Non-pigmented ciliary epithelial cell (primary cell): ENCODE data around the gene CLIP2.
"Not testable (repeated sequence)": the region's sequence is repeated elsewhere in the genome, so short reads cannot be mapped to it uniquely, and the experiment has no call there.

Experiments used
- DNase-seq: peaks from one replicate; pipeline ENCODE4 v3.0.0-alpha.2; 2010; ENCODE audit warnings: low read depth

CLIP2 gene

DNA sequence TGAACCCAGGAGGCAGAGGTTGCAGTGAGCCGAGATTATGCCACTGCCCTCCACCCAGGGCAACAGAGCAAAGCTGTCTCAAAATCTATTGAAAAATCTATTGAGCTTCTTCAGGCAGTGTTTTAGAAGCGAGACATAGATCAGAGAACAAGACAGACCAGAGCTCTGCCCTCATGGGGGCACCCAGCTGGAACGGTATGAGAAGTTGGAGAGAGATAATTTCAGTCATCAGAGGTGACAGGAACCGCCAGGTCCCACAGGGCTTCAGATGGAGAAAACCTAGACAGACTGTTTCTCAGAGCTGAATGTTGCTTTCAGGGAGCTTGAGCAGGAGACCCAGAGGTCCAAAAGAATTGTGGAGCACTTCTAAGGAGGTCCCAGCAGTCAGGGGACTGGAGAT, 150.3 kb downstream of the CLIP2 start:
- no peak for DNase-seq

- DNase-seq: not testable (repeated sequence)
Observed at GRCh38 chr7:74440143-74440542, 150.9 kb downstream of the CLIP2 start.

DNA sequence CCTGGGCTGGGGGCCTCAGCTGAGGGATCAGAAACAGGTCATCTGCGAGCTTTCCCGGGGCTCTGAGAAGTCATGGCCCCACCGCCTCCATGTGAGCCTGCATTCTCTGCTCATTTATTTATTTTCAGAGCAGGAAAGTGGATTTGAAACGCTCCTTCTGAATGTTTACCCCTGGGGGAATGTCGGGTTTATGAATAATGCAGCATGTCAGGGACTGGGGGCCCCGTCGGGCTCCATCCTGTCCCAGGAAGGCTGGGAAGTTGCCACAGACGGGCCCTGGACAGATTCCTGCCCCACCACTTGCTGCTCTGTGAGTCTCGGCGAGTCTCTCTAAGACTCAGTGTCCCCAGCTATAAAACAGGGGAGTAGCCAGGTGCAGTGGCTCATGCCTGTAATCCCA, 152.6 kb downstream of the CLIP2 start:
- no peak for DNase-seq

- no peak for DNase-seq
Observed at GRCh38 chr7:74443543-74444247, 154.5 kb downstream of the CLIP2 start.

- DNase-seq: no peak
Observed at GRCh38 chr7:74449144-74449543, 159.9 kb downstream of the CLIP2 start.

- DNase-seq: no peak
Observed at GRCh38 chr7:74449809-74450397, 160.7 kb downstream of the CLIP2 start.

DNA sequence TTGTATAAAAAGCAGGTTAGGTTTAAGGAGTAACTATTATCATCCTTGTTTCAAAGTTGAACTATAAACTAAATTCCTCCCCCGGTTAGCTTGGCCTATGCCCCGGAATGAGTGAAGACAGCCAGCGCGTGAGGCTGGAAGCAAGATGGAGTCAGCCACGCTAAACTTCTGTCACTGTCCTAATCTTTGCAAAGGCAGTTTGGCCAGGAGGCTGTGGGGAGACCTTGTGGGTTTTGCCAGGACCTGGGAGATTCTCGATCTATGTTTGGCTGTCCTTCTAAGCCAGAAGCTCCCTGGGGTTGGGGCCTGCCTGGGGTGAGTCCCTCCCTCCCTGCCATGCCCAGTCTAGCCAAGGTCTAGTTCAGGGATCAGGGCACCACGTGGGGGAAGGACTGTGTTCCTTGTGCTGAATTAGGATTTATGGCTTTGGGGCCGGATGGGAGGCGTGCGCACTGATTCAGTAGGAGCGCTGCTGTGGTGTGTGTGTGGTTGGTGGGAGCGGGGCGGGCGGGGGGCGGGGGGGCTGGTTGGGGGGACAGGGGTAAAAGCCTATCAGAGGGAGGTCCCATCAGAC, 163.6 kb downstream of the CLIP2 start:
- no peak for DNase-seq

- no peak for DNase-seq
Observed at GRCh38 chr7:74453322-74454011, 164.3 kb downstream of the CLIP2 start, which contains the start of gene GTF2IRD1. Gene GTF2IRD1 (plus strand): TSS chr7:74453906. CDS start chr7:74508081, 54,175 bp downstream.

- no peak for DNase-seq
Observed at GRCh38 chr7:74454021-74454924, 165.1 kb downstream of the CLIP2 start.

GRCh38 chr7:74454925-74455288, 165.7 kb downstream of the CLIP2 start:
- DNase-seq: no peak

DNA sequence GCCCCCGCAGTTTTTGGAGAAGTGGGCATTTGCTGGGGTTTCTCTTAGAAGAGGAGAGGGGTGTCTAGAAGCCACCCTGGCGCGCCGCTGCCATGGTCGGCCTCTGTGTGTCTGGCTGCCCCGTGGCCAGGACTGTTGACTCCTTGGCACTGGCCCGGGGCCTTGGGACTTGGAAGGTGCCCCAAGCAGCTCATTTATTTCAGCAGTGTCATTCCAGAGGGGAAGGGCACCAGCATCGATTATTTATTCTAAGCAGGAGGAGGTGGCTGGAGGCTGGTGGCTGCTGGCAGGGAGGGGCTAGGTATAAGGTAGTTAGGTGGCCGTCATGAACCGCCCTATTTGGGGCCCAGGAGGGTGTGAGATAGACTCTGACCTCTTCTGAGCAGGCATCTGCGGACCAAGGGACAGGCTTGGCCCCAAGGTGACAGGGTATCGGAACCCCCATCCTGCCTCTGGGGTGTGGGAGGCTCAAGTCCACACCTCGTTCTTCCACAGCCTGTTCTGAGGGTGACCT, 166.1 kb downstream of the CLIP2 start:
- DNase-seq: no peak
